Measurements from ENCODE around the gene CFTR.

The CFTR gene

GRCh38 chr7:117610396-117610795 lies 130.6 kb downstream of the CFTR start:
- no peaks in the 10 kb centered on the region for H3K4me1 ChIP-seq (ENCODE audit: control insufficient read depth in 1 of 2, insufficient read depth in 1 of 2, low read depth in 1 of 2, low read length in 1 of 2)
- H3K27me3 ChIP-seq, result no peaks in the 10 kb centered on the region
- no peaks in the 10 kb centered on the region for H3K9me3 ChIP-seq
- H3K4me3 ChIP-seq (ENCODE audit: low read depth in 1 of 2, low read length in 1 of 2), result no peak overlapping the region
- no peak overlapping the region for H3K27ac ChIP-seq
- no peak for TF ChIP-seq CTCF (IDR thresholded peaks at IDR 0.05)
- no peaks in the 10 kb centered on the region for H3K36me3 ChIP-seq

- no peak for TF ChIP-seq CTCF (IDR thresholded peaks at IDR 0.05)
- no peak overlapping the region for H3K27ac ChIP-seq
- H3K27me3 ChIP-seq, result no peaks in the 10 kb centered on the region
- no peaks in the 10 kb centered on the region for H3K9me3 ChIP-seq
- no peaks in the 10 kb centered on the region for H3K36me3 ChIP-seq
- H3K4me3 ChIP-seq (ENCODE audit: low read depth in 1 of 2, low read length in 1 of 2), result no peak overlapping the region
- no peaks in the 10 kb centered on the region for H3K4me1 ChIP-seq (ENCODE audit: control insufficient read depth in 1 of 2, insufficient read depth in 1 of 2, low read depth in 1 of 2, low read length in 1 of 2)
Observed at GRCh38 chr7:117612637-117613036, 132.8 kb downstream of the CFTR start.

GRCh38 chr7:117616694-117617093 lies 136.9 kb downstream of the CFTR start:
- H3K9me3 ChIP-seq, result no peaks in the 10 kb centered on the region
- H3K36me3 ChIP-seq, result no peaks in the 10 kb centered on the region
- no peak overlapping the region for H3K4me3 ChIP-seq (ENCODE audit: low read depth in 1 of 2, low read length in 1 of 2)
- H3K27me3 ChIP-seq, result no peaks in the 10 kb centered on the region
- TF ChIP-seq CTCF (IDR thresholded peaks at IDR 0.05), result no peak
- no peak overlapping the region for H3K27ac ChIP-seq
- H3K4me1 ChIP-seq (ENCODE audit: control insufficient read depth in 1 of 2, insufficient read depth in 1 of 2, low read depth in 1 of 2, low read length in 1 of 2), result no peaks in the 10 kb centered on the region

- Histone ChIP-seq H3K27ac (no peak overlapping the region), H3K4me1 (ENCODE audit: control insufficient read depth in 1 of 2, insufficient read depth in 1 of 2, low read depth in 1 of 2, low read length in 1 of 2) (no peaks in the 10 kb centered on the region), H3K9me3 (no peaks in the 10 kb centered on the region), H3K4me3 (ENCODE audit: low read depth in 1 of 2, low read length in 1 of 2) (no peak overlapping the region), H3K36me3 (no peaks in the 10 kb centered on the region), H3K27me3 (no peaks in the 10 kb centered on the region)
- no peak for TF ChIP-seq CTCF (IDR thresholded peaks at IDR 0.05)
Observed at GRCh38 chr7:117619681-117620080, 139.9 kb downstream of the CFTR start.

GRCh38 chr7:117621075-117621618 lies 141.3 kb downstream of the CFTR start:
- Histone ChIP-seq H3K27ac (no peak overlapping the region), H3K9me3 (no peaks in the 10 kb centered on the region)
- no peak for TF ChIP-seq CTCF (IDR thresholded peaks at IDR 0.05)

GRCh38 chr7:117623606-117624005 lies 143.8 kb downstream of the CFTR start:
- Histone ChIP-seq H3K27me3 (no peaks in the 10 kb centered on the region), H3K27ac (no peak overlapping the region), H3K4me1 (ENCODE audit: control insufficient read depth in 1 of 2, insufficient read depth in 1 of 2, low read depth in 1 of 2, low read length in 1 of 2) (no peaks in the 10 kb centered on the region), H3K4me3 (ENCODE audit: low read depth in 1 of 2, low read length in 1 of 2) (no peak overlapping the region), H3K36me3 (no peaks in the 10 kb centered on the region), H3K9me3 (no peaks in the 10 kb centered on the region)
- TF ChIP-seq CTCF (IDR thresholded peaks at IDR 0.05), result no peak

More at GRCh38 chr7:117621075-117621618, 141.3 kb downstream of the CFTR start:
- Histone ChIP-seq H3K4me1 (ENCODE audit: control insufficient read depth in 1 of 2, insufficient read depth in 1 of 2, low read depth in 1 of 2, low read length in 1 of 2) (no peaks in the 10 kb centered on the region), H3K4me3 (ENCODE audit: low read depth in 1 of 2, low read length in 1 of 2) (no peak overlapping the region), H3K27me3 (no peaks in the 10 kb centered on the region), H3K36me3 (no peaks in the 10 kb centered on the region)
